Mesodermal cell (in vitro differentiated cells): ENCODE data around the gene KDM1B.

Source experiments
- H3K27ac ChIP-seq: 2 replicates; pipeline ENCODE4 v1.7.0; 2013; ENCODE audit warnings: mild to moderate bottlenecking, low read depth, low read length, moderate library complexity; ENCODE audit not compliant: severe bottlenecking
- H3K36me3 ChIP-seq: 2 replicates; pipeline ENCODE4 v1.7.1; 2013; ENCODE audit warnings: mild to moderate bottlenecking, low read length, moderate library complexity; ENCODE audit not compliant: control insufficient read depth, insufficient read depth
- H3K4me1 ChIP-seq: one replicate; pipeline ENCODE4 v1.7.1; 2013; ENCODE audit warnings: mild to moderate bottlenecking, low read length; ENCODE audit not compliant: insufficient read depth, control insufficient read depth, poor library complexity, severe bottlenecking
- H3K4me3 ChIP-seq: 2 replicates; pipeline ENCODE4 v1.7.0; 2013; ENCODE audit warnings: low read length, control low read depth, mild to moderate bottlenecking; ENCODE audit not compliant: insufficient read depth, poor library complexity, severe bottlenecking; ENCODE audit errors: extremely low read depth
- H3K9me3 ChIP-seq: 2 replicates; pipeline ENCODE4 v1.7.1; 2013; ENCODE audit warnings: mild to moderate bottlenecking, low read length, moderate library complexity; ENCODE audit not compliant: control insufficient read depth
- WGBS, 2 experiments: methylation state at CpG; one replicate each; pipeline ENCODE4 v1.1.5; 2013; ENCODE audit warnings: missing lambda C conversion rate in 2 of 2; ENCODE audit not compliant: insufficient coverage in 2 of 2; 5-methylcytosine and 5-hydroxymethylcytosine counted together

Gene KDM1B

GRCh38 chr6:18261877-18262276, 106.7 kb downstream of the KDM1B start:
- H3K4me1 ChIP-seq, result peaks cover 20% of the 10 kb centered on the region
- peak overlapping the region; percentile 95 for H3K4me3 ChIP-seq
- peaks cover 11% of the 10 kb centered on the region for H3K9me3 ChIP-seq
- 54 to 64% methylated on average over 4 to 5 of the region's 6 CpGs for WGBS, 2 experiments
- H3K27ac ChIP-seq, result no peak overlapping the region
- H3K36me3 ChIP-seq, result peaks cover 46% of the 10 kb centered on the region

- Histone ChIP-seq H3K36me3 (peaks cover 36% of the 10 kb centered on the region), H3K27ac (peak overlapping the region; percentile 10), H3K9me3 (peaks cover 11% of the 10 kb centered on the region), H3K4me1 (peaks cover 20% of the 10 kb centered on the region), H3K4me3 (peak overlapping the region; percentile 95)
- 3 to 5% methylated on average over 11 to 13 of the region's 18 CpGs for WGBS, 2 experiments
Observed at GRCh38 chr6:18262702-18263417, 107.6 kb downstream of the KDM1B start.

GRCh38 chr6:18263418-18264218, 108.4 kb downstream of the KDM1B start:
- peaks cover 36% of the 10 kb centered on the region for H3K36me3 ChIP-seq
- peaks cover 20% of the 10 kb centered on the region for H3K4me1 ChIP-seq
- H3K27ac ChIP-seq, result peak overlapping the region; percentile 95
- H3K9me3 ChIP-seq, result peaks cover 11% of the 10 kb centered on the region
- H3K4me3 ChIP-seq, result peak overlapping the region; percentile 95
- WGBS, 2 experiments, result 0 to 1% methylated on average over 27 to 37 of the region's 50 CpGs

GRCh38 chr6:18264219-18264922, 109.1 kb downstream of the KDM1B start, which contains the start of gene DEK:
TSS of gene DEK (minus strand) at chr6:18264530. CDS start at chr6:18263987, 543 bp downstream.
- Histone ChIP-seq H3K27ac (peak within 1 kb of the TSS; percentile 95), H3K9me3 (peaks cover 11% of the 10 kb centered on the region), H3K36me3 (peaks cover 33% of the 10 kb centered on the region), H3K4me1 (peaks cover 20% of the 10 kb centered on the region), H3K4me3 (peak within 1 kb of the TSS; percentile 95)
- 0% methylated on average over 71 to 77 of the region's 113 CpGs for WGBS, 2 experiments

- H3K9me3 ChIP-seq, result peaks cover 11% of the 10 kb centered on the region
- WGBS, 2 experiments, result 3 to 12% methylated on average over 6 to 9 of the region's 11 CpGs
- peak overlapping the region; percentile 95 for H3K4me3 ChIP-seq
- peak overlapping the region; percentile 77 for H3K27ac ChIP-seq
- peaks cover 27% of the 10 kb centered on the region for H3K36me3 ChIP-seq
- peaks cover 20% of the 10 kb centered on the region for H3K4me1 ChIP-seq
Observed at GRCh38 chr6:18264923-18265377, 109.7 kb downstream of the KDM1B start.

- peaks cover 13% of the 10 kb centered on the region for H3K4me1 ChIP-seq
- no peak overlapping the region for H3K27ac ChIP-seq
- peaks cover 19% of the 10 kb centered on the region for H3K36me3 ChIP-seq
- peaks cover 11% of the 10 kb centered on the region for H3K9me3 ChIP-seq
- WGBS, 2 experiments, result 96 to 97% methylated on average over 5 to 13 of the region's 14 CpGs
- no peak overlapping the region for H3K4me3 ChIP-seq
Observed at GRCh38 chr6:18265787-18266522, 110.7 kb downstream of the KDM1B start.

GRCh38 chr6:18266523-18266912, 111.3 kb downstream of the KDM1B start:
- Histone ChIP-seq H3K36me3 (peaks cover 13% of the 10 kb centered on the region), H3K4me3 (no peak overlapping the region), H3K9me3 (peaks cover 11% of the 10 kb centered on the region), H3K27ac (no peak overlapping the region), H3K4me1 (peaks cover 9% of the 10 kb centered on the region)
- 96 to 97% methylated on average over 5 to 10 of the region's 11 CpGs for WGBS, 2 experiments

- 44 to 53% methylated on average over 4 of the region's 4 CpGs for WGBS, 2 experiments
Observed at GRCh38 chr6:18268066-18268465, 112.8 kb downstream of the KDM1B start.

GRCh38 chr6:18269253-18269652, 114.0 kb downstream of the KDM1B start:
- WGBS, 2 experiments, result 100% methylated on average over 1 of the region's 3 CpGs; no CpG with 5 or more reads in 1 of the 2 experiments
- Histone ChIP-seq H3K36me3 (no peaks in the 10 kb centered on the region), H3K9me3 (peaks cover 11% of the 10 kb centered on the region), H3K27ac (no peak overlapping the region), H3K4me1 (no peaks in the 10 kb centered on the region), H3K4me3 (no peak overlapping the region)

More at GRCh38 chr6:18268066-18268465, 112.8 kb downstream of the KDM1B start:
- Histone ChIP-seq H3K4me3 (no peak overlapping the region), H3K9me3 (peaks cover 11% of the 10 kb centered on the region), H3K27ac (no peak overlapping the region), H3K36me3 (no peaks in the 10 kb centered on the region), H3K4me1 (no peaks in the 10 kb centered on the region)

GRCh38 chr6:18269717-18270116, 114.5 kb downstream of the KDM1B start:
- peaks cover 11% of the 10 kb centered on the region for H3K9me3 ChIP-seq
- H3K4me3 ChIP-seq, result no peak overlapping the region
- H3K4me1 ChIP-seq, result no peaks in the 10 kb centered on the region
- 95 to 96% methylated on average over 9 of the region's 10 CpGs for WGBS, 2 experiments
- H3K27ac ChIP-seq, result no peak overlapping the region
- no peaks in the 10 kb centered on the region for H3K36me3 ChIP-seq
